Activated naive CD4-positive, alpha-beta T cell treated with anti-CD3 and anti-CD28 coated beads for 36 hours (primary cell): ENCODE results near the gene ESR1. TPM values are rescaled to one million over a fixed set of nuclear protein-coding genes. Genes with fewer than 3 reads are reported as not detected.

Source experiments
- CTCF ChIA-PET: fragments of 350-600 bp; sonication (Branson Sonifier 250); formaldehyde crosslinking; loops from one replicate; lab custom pipeline; 2021; ENCODE audit warnings: antibody characterized with exemption; lab: Charles Lee
- DNase-seq: peaks from one replicate; pipeline ENCODE4 v3.0.0-alpha.2; 2020
- H3K27ac Mint-ChIP-seq: one replicate; pipeline ENCODE4 v1.8.0; 2021; ENCODE audit warnings: mild to moderate bottlenecking, mixed read lengths
- H3K27me3 Mint-ChIP-seq: one replicate; pipeline ENCODE4 v1.8.0; 2021; ENCODE audit warnings: low read depth, mixed read lengths
- H3K36me3 Mint-ChIP-seq: one replicate; pipeline ENCODE4 v1.8.0; 2021; ENCODE audit warnings: low read depth, mixed read lengths
- H3K4me1 Mint-ChIP-seq: one replicate; pipeline ENCODE4 v1.8.0; 2021; ENCODE audit warnings: low read depth, mixed read lengths
- H3K4me3 Mint-ChIP-seq: one replicate; pipeline ENCODE4 v1.8.0; 2021; ENCODE audit warnings: mild to moderate bottlenecking, moderate library complexity, mixed read lengths
- H3K9me3 Mint-ChIP-seq: one replicate; pipeline ENCODE4 v1.8.0; 2021; ENCODE audit warnings: mixed read lengths
- intact Hi-C: fragments of 100-400 bp; cut with micrococcal nuclease; formaldehyde crosslinking; loops from one replicate; pipeline ENCODE4 v1.15.1; 2023
- total RNA-seq, 2 experiments: library from RNA; stranded (reverse); gene quantifications; one replicate each; pipeline ENCODE4 v1.2.3, GENCODE V29; 2021

ESR1 gene
- total RNA-seq: under 1 TPM; 0.52 to 0.54 TPM

GRCh38 chr6:151807513-151808370, at the start of gene ESR1:
Gene ESR1, plus strand, starts transcription at chr6:151807682. Its CDS starts 231 bp downstream, at chr6:151807913.
- H3K9me3 Mint-ChIP-seq: no peaks in the 10 kb centered on the region
- intact Hi-C loops: loop anchor here (2.0 to 5.0 kb wide), 3 partner anchors 43 to 130 kb away; no protein-coding TSS in a partner anchor
- H3K36me3 Mint-ChIP-seq: no peaks in the 10 kb centered on the region
- CTCF ChIA-PET: interaction anchor here (0.7 to 1.0 kb wide), 3 partner anchors 41 to 117 kb away, joined by 3 to 6 read pairs (median 3); no protein-coding TSS in a partner anchor
- peaks cover 43% of the 10 kb centered on the region for H3K27me3 Mint-ChIP-seq
- DNase-seq: peak; percentile 26
- H3K27ac Mint-ChIP-seq: no peak within 1 kb of the TSS
- H3K4me1 Mint-ChIP-seq: peaks cover 13% of the 10 kb centered on the region
- peak within 1 kb of the TSS; percentile 69 for H3K4me3 Mint-ChIP-seq

GRCh38 chr6:151760486-151760885, 47.0 kb upstream of the ESR1 start:
- H3K27ac Mint-ChIP-seq: no peak overlapping the region
- peaks cover 4% of the 10 kb centered on the region for H3K27me3 Mint-ChIP-seq
- no peaks in the 10 kb centered on the region for H3K9me3 Mint-ChIP-seq
- peaks cover 3% of the 10 kb centered on the region for H3K36me3 Mint-ChIP-seq
- DNase-seq: no peak
- H3K4me3 Mint-ChIP-seq: no peak overlapping the region
- peaks cover 37% of the 10 kb centered on the region for H3K4me1 Mint-ChIP-seq
- CTCF ChIA-PET: interaction anchor here (2.0 kb wide), 1 partner anchor 70 kb away, joined by 11 read pairs; no protein-coding TSS in a partner anchor
- intact Hi-C loops: no loop called here

- CTCF ChIA-PET: interaction anchor here (0.6 to 1.3 kb wide), 3 partner anchors 71 to 407 kb away, joined by 3 to 5 read pairs (median 4); no protein-coding TSS in a partner anchor
- Mint-ChIP-seq H3K27me3 (peaks cover 4% of the 10 kb centered on the region), H3K4me1 (peaks cover 32% of the 10 kb centered on the region), H3K4me3 (no peak overlapping the region), H3K27ac (no peak overlapping the region), H3K9me3 (no peaks in the 10 kb centered on the region), H3K36me3 (no peaks in the 10 kb centered on the region)
- DNase-seq: no peak
- intact Hi-C loops: no loop called here
Measured at GRCh38 chr6:151761851-151762250, 45.6 kb upstream of the ESR1 start.

GRCh38 chr6:151762817-151763216, 44.7 kb upstream of the ESR1 start:
- Mint-ChIP-seq H3K4me3 (no peak overlapping the region), H3K9me3 (no peaks in the 10 kb centered on the region), H3K27ac (no peak overlapping the region), H3K27me3 (peaks cover 4% of the 10 kb centered on the region), H3K36me3 (no peaks in the 10 kb centered on the region), H3K4me1 (peaks cover 23% of the 10 kb centered on the region)
- no peak for DNase-seq
- intact Hi-C loops: no loop called here
- CTCF ChIA-PET: interaction anchor here (1.2 to 1.3 kb wide), 2 partner anchors 60 to 362 kb away, joined by 3 to 4 read pairs; no protein-coding TSS in a partner anchor

- Mint-ChIP-seq H3K9me3 (no peaks in the 10 kb centered on the region), H3K36me3 (no peaks in the 10 kb centered on the region), H3K27ac (no peak overlapping the region), H3K4me3 (no peak overlapping the region), H3K4me1 (peaks cover 18% of the 10 kb centered on the region), H3K27me3 (peaks cover 4% of the 10 kb centered on the region)
- CTCF ChIA-PET: interaction anchor here (1.0 to 1.2 kb wide), 2 partner anchors 61 to 80 kb away, joined by 3 read pairs; no protein-coding TSS in a partner anchor
- intact Hi-C loops: no loop called here
- no peak for DNase-seq
Measured at GRCh38 chr6:151763303-151763702, 44.2 kb upstream of the ESR1 start.

GRCh38 chr6:151763938-151764680, 43.4 kb upstream of the ESR1 start:
- H3K4me1 Mint-ChIP-seq: peaks cover 11% of the 10 kb centered on the region
- peak overlapping the region; percentile 33 for H3K27ac Mint-ChIP-seq
- CTCF ChIA-PET: interaction anchor here (0.5 to 2.9 kb wide), 15 partner anchors 12 to 502 kb away, joined by 3 to 13 read pairs (median 3); no protein-coding TSS in a partner anchor
- peak; percentile 60 for DNase-seq
- H3K27me3 Mint-ChIP-seq: peaks cover 4% of the 10 kb centered on the region
- H3K4me3 Mint-ChIP-seq: peak overlapping the region; percentile 30
- H3K9me3 Mint-ChIP-seq: no peaks in the 10 kb centered on the region
- H3K36me3 Mint-ChIP-seq: no peaks in the 10 kb centered on the region
- intact Hi-C loops: loop anchor here (2.0 kb wide), 1 partner anchor 43 kb away; the partner anchor contains the start of gene ESR1

- peak; percentile 73 for DNase-seq
- Mint-ChIP-seq H3K27ac (no peak overlapping the region), H3K27me3 (peaks cover 4% of the 10 kb centered on the region), H3K36me3 (no peaks in the 10 kb centered on the region), H3K4me3 (no peak overlapping the region), H3K9me3 (no peaks in the 10 kb centered on the region), H3K4me1 (peaks cover 11% of the 10 kb centered on the region)
- CTCF ChIA-PET: interaction anchor here (0.6 to 2.9 kb wide), 29 partner anchors 10 to 573 kb away, joined by 3 to 18 read pairs (median 3); no protein-coding TSS in a partner anchor
- intact Hi-C loops: loop anchor here (1.0 to 5.0 kb wide), 8 partner anchors 41 to 591 kb away; partner anchors contain the start of gene ESR1
Measured at GRCh38 chr6:151765444-151765886, 42.0 kb upstream of the ESR1 start.

- Mint-ChIP-seq H3K27ac (no peak overlapping the region), H3K4me3 (no peak overlapping the region), H3K9me3 (no peaks in the 10 kb centered on the region), H3K36me3 (no peaks in the 10 kb centered on the region), H3K27me3 (no peaks in the 10 kb centered on the region), H3K4me1 (no peaks in the 10 kb centered on the region)
- DNase-seq: no peak
- CTCF ChIA-PET: no interaction called here
- intact Hi-C loops: no loop called here
Measured at GRCh38 chr6:151772446-151772845, 35.0 kb upstream of the ESR1 start.

- CTCF ChIA-PET: no interaction called here
Measured at GRCh38 chr6:151773382-151773781, 34.1 kb upstream of the ESR1 start.

GRCh38 chr6:151782560-151782959, 24.9 kb upstream of the ESR1 start:
- Mint-ChIP-seq H3K27ac (no peak overlapping the region), H3K4me1 (no peaks in the 10 kb centered on the region), H3K9me3 (no peaks in the 10 kb centered on the region), H3K4me3 (no peak overlapping the region), H3K36me3 (no peaks in the 10 kb centered on the region), H3K27me3 (no peaks in the 10 kb centered on the region)
- CTCF ChIA-PET: no interaction called here
- intact Hi-C loops: no loop called here
- no peak for DNase-seq

More at GRCh38 chr6:151773382-151773781, 34.1 kb upstream of the ESR1 start:
- DNase-seq: no peak
- Mint-ChIP-seq H3K4me1 (no peaks in the 10 kb centered on the region), H3K27ac (no peak overlapping the region), H3K27me3 (no peaks in the 10 kb centered on the region), H3K4me3 (no peak overlapping the region), H3K36me3 (no peaks in the 10 kb centered on the region), H3K9me3 (no peaks in the 10 kb centered on the region)
- intact Hi-C loops: no loop called here

GRCh38 chr6:151783692-151784091, 23.8 kb upstream of the ESR1 start:
- CTCF ChIA-PET: no interaction called here
- peaks cover 4% of the 10 kb centered on the region for H3K27me3 Mint-ChIP-seq
- no peak overlapping the region for H3K27ac Mint-ChIP-seq
- no peaks in the 10 kb centered on the region for H3K4me1 Mint-ChIP-seq
- no peak for DNase-seq
- no peaks in the 10 kb centered on the region for H3K9me3 Mint-ChIP-seq
- H3K36me3 Mint-ChIP-seq: no peaks in the 10 kb centered on the region
- H3K4me3 Mint-ChIP-seq: no peak overlapping the region
- intact Hi-C loops: no loop called here
